H9 (cell line): ENCODE data around the gene DPP8. TPM values are rescaled to one million over a fixed set of nuclear protein-coding genes. Genes with fewer than 3 reads are reported as not detected.
"Not testable (repeated sequence)": the region's sequence is repeated elsewhere in the genome, so short reads cannot be mapped to it uniquely, and the experiment has no call there.

Experiments used
- DNase-seq: peaks from one replicate; pipeline ENCODE4 v3.0.0-alpha.2; 2017
- H2AFZ ChIP-seq: one replicate; pipeline ENCODE4 v1.6.1; 2013; ENCODE audit warnings: mild to moderate bottlenecking, low read length, control low read depth, moderate library complexity
- H2AK5ac ChIP-seq: 2 replicates; pipeline ENCODE4 v1.6.1; 2013; ENCODE audit warnings: low read length, control low read depth, mixed read lengths; ENCODE audit not compliant: insufficient read length
- H2BK120ac ChIP-seq: one replicate; pipeline ENCODE4 v1.6.1; 2013; ENCODE audit warnings: low read depth, mild to moderate bottlenecking, low read length, control low read depth, inconsistent platforms; ENCODE audit not compliant: poor library complexity, severe bottlenecking
- H2BK12ac ChIP-seq: 2 replicates; pipeline ENCODE4 v1.6.1; 2013; ENCODE audit warnings: low read length, control low read depth, mixed read lengths, low read depth; ENCODE audit not compliant: insufficient read length
- H2BK15ac ChIP-seq: 2 replicates; pipeline ENCODE4 v1.6.1; 2013; ENCODE audit warnings: low read depth, low read length, control low read depth
- H2BK20ac ChIP-seq: one replicate; pipeline ENCODE4 v1.6.1; 2013; ENCODE audit warnings: low read depth, mild to moderate bottlenecking, low read length, control low read depth, inconsistent platforms; ENCODE audit not compliant: poor library complexity, severe bottlenecking
- H2BK5ac ChIP-seq: 2 replicates; pipeline ENCODE4 v1.6.1; 2013; ENCODE audit warnings: low read length, control low read depth, mixed read lengths; ENCODE audit not compliant: insufficient read length
- H3K14ac ChIP-seq: 2 replicates; pipeline ENCODE4 v1.6.1; 2013; ENCODE audit warnings: low read length, control low read depth; ENCODE audit not compliant: insufficient read depth
- H3K18ac ChIP-seq: 2 replicates; pipeline ENCODE4 v1.6.1; 2013; ENCODE audit warnings: low read depth, mild to moderate bottlenecking, mixed read lengths, low read length, control low read depth; ENCODE audit not compliant: insufficient read length
- H3K23ac ChIP-seq: 2 replicates; pipeline ENCODE4 v1.6.1; 2013; ENCODE audit warnings: low read length, control low read depth, mixed read lengths, low read depth; ENCODE audit not compliant: insufficient read length
- H3K23me2 ChIP-seq: 2 replicates; pipeline ENCODE4 v1.6.1; 2013; ENCODE audit warnings: low read depth, mild to moderate bottlenecking, mixed read lengths, low read length, control low read depth; ENCODE audit not compliant: insufficient read length, poor library complexity, severe bottlenecking
- H3K27ac ChIP-seq: 2 replicates; pipeline ENCODE4 v1.5.1; 2013; ENCODE audit warnings: low read length, control low read depth, mixed read lengths, low read depth; ENCODE audit not compliant: insufficient read length
- H3K27me3 ChIP-seq: 2 replicates; pipeline ENCODE4 v1.6.1; 2013; ENCODE audit warnings: low read length, control low read depth, inconsistent platforms; ENCODE audit not compliant: insufficient read depth
- H3K4ac ChIP-seq: 2 replicates; pipeline ENCODE4 v1.6.1; 2013; ENCODE audit warnings: low read depth, mild to moderate bottlenecking, control low read depth, inconsistent platforms, low read length, moderate library complexity
- H3K4me1 ChIP-seq: 2 replicates; pipeline ENCODE4 v1.6.1; 2013; ENCODE audit warnings: low read length, control low read depth, inconsistent platforms; ENCODE audit not compliant: insufficient read depth
- H3K4me2 ChIP-seq: 2 replicates; pipeline ENCODE4 v1.6.1; 2013; ENCODE audit warnings: low read length, control low read depth, mixed read lengths; ENCODE audit not compliant: insufficient read length, insufficient read depth
- H3K56ac ChIP-seq: 2 replicates; pipeline ENCODE4 v1.6.1; 2013; ENCODE audit warnings: low read depth, mild to moderate bottlenecking, mixed read lengths, low read length, control low read depth; ENCODE audit not compliant: insufficient read length
- H3K79me1 ChIP-seq: 2 replicates; pipeline ENCODE4 v1.6.1; 2013; ENCODE audit warnings: low read depth, mild to moderate bottlenecking, moderate library complexity, low read length, control low read depth, inconsistent platforms; ENCODE audit not compliant: insufficient read depth, poor library complexity, severe bottlenecking
- H3K79me2 ChIP-seq: 2 replicates; pipeline ENCODE4 v1.6.1; 2013; ENCODE audit warnings: low read length, control low read depth, inconsistent platforms; ENCODE audit not compliant: insufficient read depth
- H3K9ac ChIP-seq: 2 replicates; pipeline ENCODE4 v1.6.1; 2013; ENCODE audit warnings: low read length, control low read depth, mixed read lengths; ENCODE audit not compliant: insufficient read length; ENCODE audit errors: extremely low read depth
- H3K9me3 ChIP-seq: one replicate; pipeline ENCODE4 v1.6.1; 2013; ENCODE audit warnings: low read depth, low read length, inconsistent platforms; ENCODE audit not compliant: control insufficient read depth
- H3T11ph ChIP-seq: one replicate; pipeline ENCODE4 v1.6.1; 2013; ENCODE audit warnings: mild to moderate bottlenecking, low read length, control low read depth, inconsistent platforms
- H4K20me1 ChIP-seq: one replicate; pipeline ENCODE4 v1.6.1; 2013; ENCODE audit not compliant: control insufficient read depth, insufficient read length, insufficient read depth
- H4K5ac ChIP-seq: 2 replicates; pipeline ENCODE4 v1.6.1; 2013; ENCODE audit warnings: low read depth, mild to moderate bottlenecking, mixed read lengths, low read length, control low read depth; ENCODE audit not compliant: insufficient read length
- H4K8ac ChIP-seq: replicated peaks from 2 replicates; pipeline ENCODE4 v1.6.1; 2013; ENCODE audit warnings: low read length, control low read depth, mixed read lengths, low read depth; ENCODE audit not compliant: insufficient read length
- H4K91ac ChIP-seq: 2 replicates; pipeline ENCODE4 v1.6.1; 2013; ENCODE audit warnings: low read depth, mild to moderate bottlenecking, moderate library complexity, mixed read lengths, low read length, control low read depth; ENCODE audit not compliant: insufficient read length
- H3K27ac Mint-ChIP-seq, 3 experiments: 2 replicates in 2 of 3; 3 replicates in 1 of 3; pipeline ENCODE4 v1.8.0; 2020 to 2021; ENCODE audit warnings: mixed read lengths in 3 of 3, mild to moderate bottlenecking in 1 of 3, moderate library complexity in 1 of 3
- H3K27me3 Mint-ChIP-seq: 2 replicates; pipeline ENCODE4 v1.8.0; 2021; ENCODE audit warnings: low read depth, mild to moderate bottlenecking, moderate library complexity, mixed read lengths
- H3K36me3 Mint-ChIP-seq, 3 experiments: 2 replicates in 2 of 3; 3 replicates in 1 of 3; pipeline ENCODE4 v1.8.0; 2020 to 2021; ENCODE audit warnings: low read depth in 3 of 3, mixed read lengths in 3 of 3; ENCODE audit not compliant: insufficient read depth in 1 of 3
- H3K4me1 Mint-ChIP-seq, 2 experiments: 2 replicates each; pipeline ENCODE4 v1.8.0; 2020; ENCODE audit warnings: mixed read lengths in 2 of 2
- H3K4me3 Mint-ChIP-seq, 2 experiments: 2 replicates in 1 of 2; 3 replicates in 1 of 2; pipeline ENCODE4 v1.8.0; 2020 to 2021; ENCODE audit warnings: mild to moderate bottlenecking in 2 of 2, mixed read lengths in 2 of 2, moderate library complexity in 1 of 2
- H3K9me3 Mint-ChIP-seq, 2 experiments: 2 replicates in 1 of 2; 3 replicates in 1 of 2; pipeline ENCODE4 v1.8.0; 2020; ENCODE audit warnings: mild to moderate bottlenecking in 2 of 2, mixed read lengths in 2 of 2, moderate library complexity in 1 of 2
- CTCF ChIP-seq: fragments of 200-600 bp; sonication (generic); conservative IDR thresholded peaks from 3 replicates; pipeline ENCODE4 v1.8.0; 2021; ENCODE audit warnings: antibody characterized with exemption, mild to moderate bottlenecking
- WGBS: extraction: QIAGEN DNeasy Blood & Tissue Kit; methylation state at CpG from one replicate; pipeline ENCODE4 v1.1.7; 2013; ENCODE audit warnings: missing lambda C conversion rate, low lambda C conversion rate, mixed read lengths; ENCODE audit not compliant: insufficient read length; ENCODE audit errors: extremely low coverage; 5-methylcytosine and 5-hydroxymethylcytosine counted together
- total RNA-seq: library from RNA; stranded (reverse); gene quantifications from 2 replicates; pipeline ENCODE4 v1.2.1, GENCODE V29; 2021

Gene DPP8
- total RNA-seq, 1 experiment from 2014 or later = 26.6 TPM

DNA sequence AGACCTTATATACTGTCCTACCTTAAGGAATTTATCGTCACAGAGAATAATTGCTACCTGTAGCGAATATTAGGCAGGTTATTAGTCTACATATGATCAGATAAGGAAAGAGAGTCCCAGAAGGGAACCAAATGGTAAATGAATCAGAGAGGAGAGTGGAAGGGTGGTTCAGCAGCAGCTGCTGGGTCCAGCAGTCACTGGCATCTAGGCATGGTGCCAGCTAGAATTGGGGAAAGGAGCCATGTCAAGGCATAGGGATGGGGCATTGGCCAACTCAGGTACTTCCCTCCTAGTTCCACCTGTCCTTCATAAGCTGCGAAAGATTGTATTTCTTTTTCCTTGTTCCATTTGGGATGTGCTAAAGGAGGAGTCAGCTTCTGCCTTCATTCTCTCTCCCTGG lies 36.2 kb upstream of the DPP8 start:
- Histone ChIP-seq H3K79me2 (no peaks in the 10 kb centered on the region; the same call in 1 of the 2 replicates), H4K20me1 (no peaks in the 10 kb centered on the region)
- H3K36me3 Mint-ChIP-seq = peaks cover 35 to 63% (median 58%) of the 10 kb centered on the region in 3 experiments; a peak in 6 of 7 replicates

DNA sequence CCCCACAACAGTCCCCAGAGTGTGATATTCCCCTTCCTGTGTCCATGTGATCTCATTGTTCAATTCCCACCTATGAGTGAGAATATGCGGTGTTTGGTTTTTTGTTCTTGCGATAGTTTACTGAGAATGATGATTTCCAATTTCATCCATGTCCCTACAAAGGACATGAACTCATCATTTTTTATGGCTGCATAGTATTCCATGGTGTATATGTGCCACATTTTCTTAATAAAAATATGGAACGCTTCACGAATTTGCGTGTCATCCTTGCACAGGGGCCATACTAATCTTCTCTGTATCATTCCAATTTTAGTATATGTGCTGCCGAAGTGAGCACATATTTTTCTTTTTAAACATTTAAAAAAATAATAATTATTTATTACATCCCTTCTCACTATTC lies 35.4 kb upstream of the DPP8 start:
- H4K8ac ChIP-seq, H3K27ac Mint-ChIP-seq, H2BK20ac ChIP-seq, H3K9ac ChIP-seq, H2AK5ac ChIP-seq, H3K4me1 ChIP-seq, H2BK120ac ChIP-seq, H3K27me3 Mint-ChIP-seq, H3K18ac ChIP-seq, H3K23me2 ChIP-seq, H3K79me2 ChIP-seq, H3T11ph ChIP-seq, H3K79me1 ChIP-seq, H3K4me2 ChIP-seq, H3K14ac ChIP-seq, H3K27ac ChIP-seq, H2AFZ ChIP-seq, H3K9me3 Mint-ChIP-seq, H3K23ac ChIP-seq, H3K56ac ChIP-seq, H4K91ac ChIP-seq, H2BK15ac ChIP-seq, H4K5ac ChIP-seq, H3K27me3 ChIP-seq, H3K9me3 ChIP-seq, H2BK12ac ChIP-seq, H3K4me3 Mint-ChIP-seq, H3K4ac ChIP-seq, H4K20me1 ChIP-seq, H2BK5ac ChIP-seq, DNase-seq: not testable (repeated sequence)
- no CpG with 5 or more reads among the region's 6 CpGs for WGBS
- Mint-ChIP-seq H3K4me1 (peaks cover 15 to 17% of the 10 kb centered on the region in 2 experiments), H3K36me3 (peaks cover 26 to 54% (median 51%) of the 10 kb centered on the region in 3 experiments; a peak in 6 of 7 replicates)

More for the DNA sequence above, 36.2 kb upstream of the DPP8 start:
- H4K5ac ChIP-seq = no peak overlapping the region
- H4K91ac ChIP-seq = no peak overlapping the region
- no peak overlapping the region for H4K8ac ChIP-seq
- no peak for DNase-seq
- WGBS = no CpG with 5 or more reads among the region's 3 CpGs
- no peak overlapping the region for H3K14ac ChIP-seq
- H2BK12ac ChIP-seq = no peak overlapping the region
- H2BK20ac ChIP-seq = no peak overlapping the region
- H3K9me3 Mint-ChIP-seq = no peaks in the 10 kb centered on the region
- H3K4me3 Mint-ChIP-seq = no peak overlapping the region
- no peaks in the 10 kb centered on the region for H3K27me3 Mint-ChIP-seq
- H3K27ac ChIP-seq = no peak overlapping the region
- H3K23me2 ChIP-seq = no peaks in the 10 kb centered on the region
- no peak overlapping the region for H3T11ph ChIP-seq
- no peak overlapping the region for H3K4me2 ChIP-seq
- H3K23ac ChIP-seq = no peak overlapping the region
- no peak overlapping the region for H2BK15ac ChIP-seq
- H3K4me1 ChIP-seq = peaks cover 6% of the 10 kb centered on the region; the same call in 1 of the 2 replicates
- no peak for TF ChIP-seq CTCF
- H3K4me1 Mint-ChIP-seq = peaks cover 15 to 17% of the 10 kb centered on the region in 2 experiments
- no peaks in the 10 kb centered on the region for H3K9me3 ChIP-seq
- H3K9ac ChIP-seq = no peak overlapping the region
- H3K4ac ChIP-seq = no peak overlapping the region
- H3K27me3 ChIP-seq = no peaks in the 10 kb centered on the region
- H2AK5ac ChIP-seq = no peak overlapping the region
- no peak overlapping the region for H2AFZ ChIP-seq
- H2BK5ac ChIP-seq = no peak overlapping the region
- H3K18ac ChIP-seq = no peak overlapping the region
- H3K79me1 ChIP-seq = peaks cover 3% of the 10 kb centered on the region
- no peak overlapping the region for H2BK120ac ChIP-seq
- no peak overlapping the region for H3K27ac Mint-ChIP-seq
- H3K56ac ChIP-seq = no peak overlapping the region
